Measurements from ENCODE around the gene SPEM3.

SPEM3 gene

DNA sequence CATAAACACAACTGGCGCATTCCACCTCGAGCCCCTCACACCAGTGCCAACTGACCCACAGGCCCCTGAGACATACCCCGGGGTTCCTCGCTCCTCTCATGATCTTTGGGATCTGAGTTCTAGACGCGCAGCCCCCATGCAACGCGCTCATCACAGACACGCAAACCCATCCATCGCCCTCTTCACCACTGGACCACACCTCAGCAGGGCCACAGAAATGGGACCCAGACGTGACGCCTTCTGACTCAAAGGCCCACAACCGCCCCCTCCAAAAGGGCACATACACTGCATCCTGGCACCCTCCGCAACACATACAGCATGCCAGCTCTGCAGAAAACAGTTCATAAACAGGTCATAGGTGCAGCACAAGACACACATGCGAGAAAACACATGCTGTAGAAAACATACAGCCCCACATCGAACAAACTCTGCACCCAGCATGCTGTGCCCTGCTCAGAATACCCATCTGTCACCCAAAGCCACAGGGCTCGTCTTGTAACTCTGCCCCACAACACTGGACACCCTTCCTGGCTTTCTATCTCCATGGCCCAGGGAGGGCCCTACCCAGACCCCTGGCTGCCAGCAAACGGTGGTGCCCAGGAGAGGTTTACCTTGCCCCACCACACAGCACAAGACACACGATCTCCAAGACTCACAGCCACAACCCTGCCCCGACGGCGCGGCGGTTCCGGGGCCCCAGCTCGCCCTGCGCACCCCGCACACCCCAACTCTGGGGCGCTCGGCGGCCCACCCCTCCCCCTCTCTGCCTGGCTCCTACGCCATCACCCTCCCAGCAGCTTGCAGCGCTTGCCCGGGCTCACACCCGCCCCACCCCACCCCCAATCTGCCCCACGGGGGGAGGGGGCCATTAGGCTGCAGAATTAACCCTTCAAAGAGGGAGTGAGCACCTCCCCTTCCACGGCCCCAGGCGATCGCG is 49.9 kb downstream of the SPEM3 start:
- peak overlapping the region; percentile 98 for H2BK5ac ChIP-seq (ENCODE audit: low read depth, low read length, poor library complexity, severe bottlenecking)
- H3K36me3 ChIP-seq (ENCODE audit: control insufficient read depth in 1 of 2, insufficient read depth in 2 of 2, low read depth in 1 of 2, low read length in 2 of 2), result peaks cover 0 to 5% of the 10 kb centered on the region in 2 experiments
- peaks cover 44% of the 10 kb centered on the region for H3K4me1 ChIP-seq (ENCODE audit: control insufficient read depth, insufficient read depth, low read depth, low read length)
- H3K4me2 ChIP-seq (ENCODE audit: low read length, poor library complexity, severe bottlenecking), result peak overlapping the region; percentile 91
- H3K27me3 ChIP-seq (ENCODE audit: control insufficient read depth in 1 of 2, insufficient read depth in 1 of 2, low read length in 2 of 2), result no peaks in the 10 kb centered on the region
- no peaks in the 10 kb centered on the region for H3K9me3 ChIP-seq (ENCODE audit: control insufficient read depth, low read length)
- peak overlapping the region; percentile 86 for H3K27ac ChIP-seq (ENCODE audit: low read length, poor library complexity, severe bottlenecking)
- H2AK5ac ChIP-seq (ENCODE audit: low read length, severe bottlenecking), result peak overlapping the region; percentile 71
- H3K9ac ChIP-seq (ENCODE audit: low read length), result peak overlapping the region; percentile 94
- peak overlapping the region; percentile 97 to 99 for H3K4ac ChIP-seq (ENCODE audit: low read depth in 1 of 2, low read length in 2 of 2)
- no peak overlapping the region for H2AFZ ChIP-seq (ENCODE audit: low read depth, low read length)
- H3K23ac ChIP-seq (ENCODE audit: low read length in 2 of 2), result peak overlapping the region in 1 of 2 experiments; percentile 99
- DNase-seq, result peak; percentile 63
- peak overlapping the region; percentile 98 for H2BK15ac ChIP-seq (ENCODE audit: low read depth, poor library complexity, severe bottlenecking)
- peak overlapping the region; percentile 89 to 94 for H2BK12ac ChIP-seq (ENCODE audit: low read length in 2 of 2)
- H3K18ac ChIP-seq (ENCODE audit: low read depth in 1 of 2, low read length in 2 of 2), result peak overlapping the region; percentile 97 to 98
- peak overlapping the region; percentile 98 for H2BK120ac ChIP-seq (ENCODE audit: low read depth, low read length)
- H4K8ac ChIP-seq (ENCODE audit: low read length), result peak overlapping the region; percentile 95
- H3K4me3 ChIP-seq (ENCODE audit: insufficient read depth in 1 of 2, low read depth in 1 of 2, low read length in 2 of 2), result peak overlapping the region; percentile 89 to 90
- H3K79me1 ChIP-seq (replicated peaks; ENCODE audit: low read length, poor library complexity, severe bottlenecking), result peaks cover 4% of the 10 kb centered on the region
- H4K91ac ChIP-seq (ENCODE audit: low read length), result peak overlapping the region; percentile 94
- WGBS, result 38% methylated on average over 29 of the region's 40 CpGs
- peak overlapping the region; percentile 89 to 97 for H3K14ac ChIP-seq (ENCODE audit: low read length in 2 of 2)

- H3K4me1 ChIP-seq (ENCODE audit: control insufficient read depth, insufficient read depth, low read depth, low read length), result peaks cover 44% of the 10 kb centered on the region
- no peaks in the 10 kb centered on the region for H3K27me3 ChIP-seq (ENCODE audit: control insufficient read depth in 1 of 2, insufficient read depth in 1 of 2, low read length in 2 of 2)
- peaks cover 0 to 5% of the 10 kb centered on the region in 2 experiments for H3K36me3 ChIP-seq (ENCODE audit: control insufficient read depth in 1 of 2, insufficient read depth in 2 of 2, low read depth in 1 of 2, low read length in 2 of 2)
- H2BK12ac ChIP-seq (ENCODE audit: low read length in 2 of 2), result peak within 1 kb of the TSS; percentile 89 to 94
- peak within 1 kb of the TSS; percentile 98 for H2BK120ac ChIP-seq (ENCODE audit: low read depth, low read length)
- peak within 1 kb of the TSS; percentile 75 for H2AFZ ChIP-seq (ENCODE audit: low read depth, low read length)
- H3K9me3 ChIP-seq (ENCODE audit: control insufficient read depth, low read length), result no peaks in the 10 kb centered on the region
- peak; percentile 65 for DNase-seq
- peak within 1 kb of the TSS; percentile 100 for H4K91ac ChIP-seq (ENCODE audit: low read length)
- peak within 1 kb of the TSS; percentile 91 for H3K4me2 ChIP-seq (ENCODE audit: low read length, poor library complexity, severe bottlenecking)
- H3K9ac ChIP-seq (ENCODE audit: low read length), result peak within 1 kb of the TSS; percentile 96
- H3K18ac ChIP-seq (ENCODE audit: low read depth in 1 of 2, low read length in 2 of 2), result peak within 1 kb of the TSS; percentile 98 to 100
- peaks cover 4% of the 10 kb centered on the region for H3K79me1 ChIP-seq (replicated peaks; ENCODE audit: low read length, poor library complexity, severe bottlenecking)
- H3K4ac ChIP-seq (ENCODE audit: low read depth in 1 of 2, low read length in 2 of 2), result peak within 1 kb of the TSS; percentile 98 to 100
- peak within 1 kb of the TSS; percentile 98 for H2BK5ac ChIP-seq (ENCODE audit: low read depth, low read length, poor library complexity, severe bottlenecking)
- H3K27ac ChIP-seq (ENCODE audit: low read length, poor library complexity, severe bottlenecking), result peak within 1 kb of the TSS; percentile 86
- H3K14ac ChIP-seq (ENCODE audit: low read length in 2 of 2), result peak within 1 kb of the TSS; percentile 96 to 99
- H3K23ac ChIP-seq (ENCODE audit: low read length in 2 of 2), result peak within 1 kb of the TSS in 1 of 2 experiments; percentile 99
- under 1% methylated on average over 58 of the region's 92 CpGs for WGBS
- peak within 1 kb of the TSS; percentile 89 to 90 for H3K4me3 ChIP-seq (ENCODE audit: insufficient read depth in 1 of 2, low read depth in 1 of 2, low read length in 2 of 2)
- peak within 1 kb of the TSS; percentile 98 for H2BK15ac ChIP-seq (ENCODE audit: low read depth, poor library complexity, severe bottlenecking)
- H2AK5ac ChIP-seq (ENCODE audit: low read length, severe bottlenecking), result peak within 1 kb of the TSS; percentile 71
- peak within 1 kb of the TSS; percentile 100 for H4K8ac ChIP-seq (ENCODE audit: low read length)
Observed at GRCh38 chr17:7479213-7480088, 50.8 kb downstream of the SPEM3 start, which contains the start of gene ZBTB4. TSS of gene ZBTB4 (minus strand) at chr17:7479631. CDS start at chr17:7466801, 12,830 bp downstream.

DNA sequence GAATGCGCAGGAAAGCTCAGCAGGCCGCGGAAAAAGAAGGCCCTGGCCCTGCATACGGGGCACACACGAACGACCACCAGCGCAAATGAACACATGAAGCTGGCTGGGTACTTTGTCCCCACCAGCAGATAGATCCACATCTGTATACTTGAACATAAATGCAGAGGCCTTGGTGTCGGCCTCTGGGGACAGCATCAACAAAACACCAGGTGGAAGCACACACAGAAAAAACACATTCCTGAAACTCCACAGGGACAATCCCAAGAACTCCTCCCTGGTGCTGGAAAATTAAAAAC is 51.4 kb downstream of the SPEM3 start:
- no peak for DNase-seq
- Histone ChIP-seq H4K91ac (ENCODE audit: low read length) (peak overlapping the region; percentile 100), H3K4me3 (ENCODE audit: insufficient read depth in 1 of 2, low read depth in 1 of 2, low read length in 2 of 2) (peak overlapping the region; percentile 87 to 89), H2AFZ (ENCODE audit: low read depth, low read length) (no peak overlapping the region), H3K27me3 (ENCODE audit: control insufficient read depth in 1 of 2, insufficient read depth in 1 of 2, low read length in 2 of 2) (no peaks in the 10 kb centered on the region), H3K4ac (ENCODE audit: low read depth in 1 of 2, low read length in 2 of 2) (peak overlapping the region; percentile 98 to 100), H3K23ac (ENCODE audit: low read length in 2 of 2) (peak overlapping the region in 1 of 2 experiments; percentile 46), H3K18ac (ENCODE audit: low read depth in 1 of 2, low read length in 2 of 2) (peak overlapping the region; percentile 97 to 100), H3K4me1 (ENCODE audit: control insufficient read depth, insufficient read depth, low read depth, low read length) (peaks cover 44% of the 10 kb centered on the region), H4K8ac (ENCODE audit: low read length) (peak overlapping the region; percentile 100), H3K4me2 (ENCODE audit: low read length, poor library complexity, severe bottlenecking) (peak overlapping the region; percentile 56), H3K9me3 (ENCODE audit: control insufficient read depth, low read length) (no peaks in the 10 kb centered on the region), H2BK15ac (ENCODE audit: low read depth, poor library complexity, severe bottlenecking) (peak overlapping the region; percentile 98), H2BK12ac (ENCODE audit: low read length in 2 of 2) (peak overlapping the region; percentile 70 to 71), H3K27ac (ENCODE audit: low read length, poor library complexity, severe bottlenecking) (peak overlapping the region; percentile 80), H3K9ac (ENCODE audit: low read length) (peak overlapping the region; percentile 96), H3K79me1 (replicated peaks; ENCODE audit: low read length, poor library complexity, severe bottlenecking) (peaks cover 4% of the 10 kb centered on the region), H3K14ac (ENCODE audit: low read length in 2 of 2) (peak overlapping the region; percentile 96 to 99), H2AK5ac (ENCODE audit: low read length, severe bottlenecking) (peak overlapping the region; percentile 16), H2BK5ac (ENCODE audit: low read depth, low read length, poor library complexity, severe bottlenecking) (peak overlapping the region; percentile 93), H2BK120ac (ENCODE audit: low read depth, low read length) (peak overlapping the region; percentile 98), H3K36me3 (ENCODE audit: control insufficient read depth in 1 of 2, insufficient read depth in 2 of 2, low read depth in 1 of 2, low read length in 2 of 2) (peaks cover 0 to 5% of the 10 kb centered on the region in 2 experiments)
- 5% methylated on average over 7 of the region's 8 CpGs for WGBS

Measured in mesenchymal stem cell (in vitro differentiated cells and primary cell).